Measurements from ENCODE around the gene CTNNA2.

Gene CTNNA2

GRCh38 chr2:79512442-79513401, at the start of gene CTNNA2:
TSS of gene CTNNA2 (plus strand) at chr2:79513051.
- no peak for DNase-seq (ENCODE audit: low read depth in 2 of 2)

- no peak for DNase-seq (ENCODE audit: low read depth in 2 of 2)
Measured at GRCh38 chr2:79487399-79487798, 25.5 kb upstream of the CTNNA2 start.

GRCh38 chr2:79511320-79511951, 1.4 kb upstream of the CTNNA2 start:
- no peak for DNase-seq (ENCODE audit: low read depth in 2 of 2)

- DNase-seq (ENCODE audit: low read depth in 2 of 2), result no peak
Measured at GRCh38 chr2:79513711-79514110, 860 bp downstream of the CTNNA2 start.

GRCh38 chr2:79529636-79530035, 16.8 kb downstream of the CTNNA2 start:
- no peak for DNase-seq (ENCODE audit: low read depth in 2 of 2)

GRCh38 chr2:79530443-79530842, 17.6 kb downstream of the CTNNA2 start:
- DNase-seq (ENCODE audit: low read depth in 2 of 2), result no peak

- DNase-seq (ENCODE audit: low read depth in 2 of 2), result no peak
Measured at GRCh38 chr2:79547568-79547967, 34.7 kb downstream of the CTNNA2 start.

GRCh38 chr2:79552653-79553052, 39.8 kb downstream of the CTNNA2 start:
- DNase-seq (ENCODE audit: low read depth in 2 of 2), result no peak

- DNase-seq (ENCODE audit: low read depth in 2 of 2), result no peak
Measured at GRCh38 chr2:79554899-79555298, 42.0 kb downstream of the CTNNA2 start.

- DNase-seq (ENCODE audit: low read depth in 2 of 2), result no peak
Measured at GRCh38 chr2:79564065-79564464, 51.2 kb downstream of the CTNNA2 start.

GRCh38 chr2:79569048-79569447, 56.2 kb downstream of the CTNNA2 start:
- DNase-seq (ENCODE audit: low read depth in 2 of 2), result no peak

GRCh38 chr2:79573895-79574674, 61.2 kb downstream of the CTNNA2 start:
- DNase-seq (ENCODE audit: low read depth in 2 of 2), result no peak

GRCh38 chr2:79576451-79576850, 63.6 kb downstream of the CTNNA2 start:
- no peak for DNase-seq (ENCODE audit: low read depth in 2 of 2)

GRCh38 chr2:79578952-79579351, 66.1 kb downstream of the CTNNA2 start:
- no peak for DNase-seq (ENCODE audit: low read depth in 2 of 2)

- no peak for DNase-seq (ENCODE audit: low read depth in 2 of 2)
Measured at GRCh38 chr2:79580175-79580574, 67.3 kb downstream of the CTNNA2 start.

- no peak for DNase-seq (ENCODE audit: low read depth in 2 of 2)
Measured at GRCh38 chr2:79585701-79586433, 73.0 kb downstream of the CTNNA2 start.

- no peak for DNase-seq (ENCODE audit: low read depth in 2 of 2)
Measured at GRCh38 chr2:79591281-79591680, 78.4 kb downstream of the CTNNA2 start.

GRCh38 chr2:79593237-79593867, 80.5 kb downstream of the CTNNA2 start:
- no peak for DNase-seq (ENCODE audit: low read depth in 2 of 2)

GRCh38 chr2:79596403-79596802, 83.6 kb downstream of the CTNNA2 start:
- no peak for DNase-seq (ENCODE audit: low read depth in 2 of 2)

GRCh38 chr2:79604748-79605147, 91.9 kb downstream of the CTNNA2 start:
- DNase-seq (ENCODE audit: low read depth in 2 of 2), result no peak

GRCh38 chr2:79611448-79612016, 98.7 kb downstream of the CTNNA2 start:
- no peak for DNase-seq (ENCODE audit: low read depth in 2 of 2)
